ENCODE data around the gene RNLS. TPM values are rescaled to one million over a fixed set of nuclear protein-coding genes. Genes with fewer than 3 reads are reported as not detected.

RNLS gene
- total RNA-seq, 3 donors from 2014 or later (not counting 1 experiment from before 2014, with no cell fraction given) = 4.0 to 6.8 (median 4.4) TPM

DNA sequence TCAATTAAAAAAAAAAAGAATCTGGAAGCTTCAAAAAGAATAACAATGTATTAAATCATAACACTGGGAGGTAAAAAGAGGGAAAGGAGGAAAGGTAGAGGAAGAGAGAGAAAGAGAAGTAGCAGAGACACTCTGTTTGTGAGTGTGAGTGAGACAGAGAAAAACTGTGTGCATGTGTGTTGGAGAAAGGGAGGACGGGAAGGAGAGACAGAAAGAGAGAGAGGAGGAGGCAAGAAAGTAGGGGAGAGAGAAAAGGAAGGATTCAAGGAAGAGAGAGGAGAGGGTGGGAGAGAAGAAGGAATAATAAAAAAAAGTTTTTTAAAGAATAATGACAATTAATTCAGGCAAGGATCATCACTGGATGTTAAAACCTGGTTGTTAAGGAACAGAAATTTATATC is 77.9 kb downstream of the RNLS start:
- H3K36me3 ChIP-seq (ENCODE audit: control insufficient read depth, insufficient read depth, low read length) = no peaks in the 10 kb centered on the region
- H3K4me3 Mint-ChIP-seq = no peak overlapping the region
- H3K27me3 ChIP-seq (ENCODE audit: control insufficient read depth, insufficient read depth, low read length) = no peaks in the 10 kb centered on the region
- TF ChIP-seq CTCF (IDR thresholded peaks at IDR 0.05) = no peak
- WGBS (ENCODE audit: insufficient coverage) = 96% methylated on average over 1 of the region's 1 CpG
- intact Hi-C loops (cut with micrococcal nuclease) = no loop called here
- H3K36me3 Mint-ChIP-seq = no peaks in the 10 kb centered on the region
- no peak overlapping the region for H3K27ac Mint-ChIP-seq
- H3K4me3 ChIP-seq (ENCODE audit: low read length) = no peak overlapping the region
- no peaks in the 10 kb centered on the region for H3K4me1 Mint-ChIP-seq
- H3K27me3 Mint-ChIP-seq (ENCODE audit: low read depth in 2 of 2) = peaks cover 6 to 8% of the 10 kb centered on the region in 2 donors
- H3K9me3 ChIP-seq (ENCODE audit: control insufficient read depth, insufficient read depth, low read length) = no peaks in the 10 kb centered on the region
- no peak for ATAC-seq
- DNase-seq = no peak
- H3K4me1 ChIP-seq (ENCODE audit: control insufficient read depth, insufficient read depth, low read length) = no peaks in the 10 kb centered on the region
- H3K27ac ChIP-seq (ENCODE audit: low read length) = no peak overlapping the region
- no peaks in the 10 kb centered on the region for H3K9me3 Mint-ChIP-seq

DNA sequence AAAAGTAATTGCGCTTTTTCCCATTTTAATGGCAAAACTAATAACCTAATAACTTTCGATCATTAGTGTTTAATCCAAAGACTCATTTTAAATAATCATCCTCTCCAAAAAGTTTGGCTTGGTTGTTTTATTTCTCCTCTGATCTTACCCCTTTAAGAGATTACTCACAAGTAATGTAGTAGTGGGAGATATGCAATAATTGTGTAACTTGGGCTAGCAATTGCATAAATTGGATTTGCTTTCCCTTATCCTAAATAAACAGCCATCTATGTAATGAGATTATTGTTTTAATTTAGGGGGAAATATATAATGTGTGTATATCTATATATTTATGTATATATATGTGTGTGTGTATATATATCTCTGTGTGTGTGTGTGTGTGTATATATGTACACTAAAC is 82.5 kb downstream of the RNLS start:
- Histone ChIP-seq H3K4me3 (ENCODE audit: low read length) (no peak overlapping the region), H3K27ac (ENCODE audit: low read length) (no peak overlapping the region), H3K36me3 (ENCODE audit: control insufficient read depth, insufficient read depth, low read length) (no peaks in the 10 kb centered on the region), H3K4me1 (ENCODE audit: control insufficient read depth, insufficient read depth, low read length) (no peaks in the 10 kb centered on the region), H3K27me3 (ENCODE audit: control insufficient read depth, insufficient read depth, low read length) (no peaks in the 10 kb centered on the region), H3K9me3 (ENCODE audit: control insufficient read depth, insufficient read depth, low read length) (no peaks in the 10 kb centered on the region)
- WGBS (ENCODE audit: insufficient coverage) = no CpG with 5 or more reads among the region's 2 CpGs
- no peak for ATAC-seq
- Mint-ChIP-seq H3K4me1 (peaks cover 0 to 4% of the 10 kb centered on the region in 2 donors), H3K27ac (no peak overlapping the region), H3K27me3 (ENCODE audit: low read depth in 2 of 2) (peaks cover 6 to 8% of the 10 kb centered on the region in 2 donors), H3K9me3 (no peaks in the 10 kb centered on the region), H3K36me3 (no peaks in the 10 kb centered on the region), H3K4me3 (no peak overlapping the region)
- TF ChIP-seq CTCF (IDR thresholded peaks at IDR 0.05) = no peak
- intact Hi-C loops (cut with micrococcal nuclease) = no loop called here
- DNase-seq = no peak

- Histone ChIP-seq H3K4me1 (ENCODE audit: control insufficient read depth, insufficient read depth, low read length) (no peaks in the 10 kb centered on the region), H3K27me3 (ENCODE audit: control insufficient read depth, insufficient read depth, low read length) (no peaks in the 10 kb centered on the region), H3K27ac (ENCODE audit: low read length) (no peak overlapping the region), H3K9me3 (ENCODE audit: control insufficient read depth, insufficient read depth, low read length) (no peaks in the 10 kb centered on the region), H3K4me3 (ENCODE audit: low read length) (no peak overlapping the region), H3K36me3 (ENCODE audit: control insufficient read depth, insufficient read depth, low read length) (no peaks in the 10 kb centered on the region)
- Mint-ChIP-seq H3K4me1 (peaks cover 0 to 4% of the 10 kb centered on the region in 2 donors), H3K27me3 (ENCODE audit: low read depth in 2 of 2) (peaks cover 2 to 3% of the 10 kb centered on the region in 2 donors), H3K36me3 (no peaks in the 10 kb centered on the region), H3K4me3 (no peak overlapping the region), H3K9me3 (no peaks in the 10 kb centered on the region), H3K27ac (no peak overlapping the region)
- WGBS (ENCODE audit: insufficient coverage) = 95% methylated on average over 6 of the region's 6 CpGs
- no peak for DNase-seq
- TF ChIP-seq CTCF (IDR thresholded peaks at IDR 0.05) = no peak
- intact Hi-C loops (cut with micrococcal nuclease) = no loop called here
- ATAC-seq = no peak
These were observed 83.3 kb downstream of the RNLS start for GRCh38 chr10:88499569-88500470.
